Keratinocyte (primary cell): ENCODE results near the gene BNC2. TPM values are rescaled to one million over a fixed set of nuclear protein-coding genes. Genes with fewer than 3 reads are reported as not detected.

Experiments used
- DNase-seq: peaks from one replicate; pipeline ENCODE4 v3.0.0-alpha.2; 2011; ENCODE audit warnings: low read depth, missing footprints, low spot score
- FAIRE-seq: peaks from 2 replicates; lab custom pipeline; 2011; peaks lifted over from hg19 to GRCh38; lab: Jason Lieb, UNC
- H2AFZ ChIP-seq: 2 replicates; pipeline ENCODE4 v1.6.0; 2012; ENCODE audit warnings: low read length, control low read depth, inconsistent platforms; ENCODE audit not compliant: control insufficient read depth
- H3K27ac ChIP-seq: 2 replicates; pipeline ENCODE4 v1.5.1; 2011; ENCODE audit warnings: low read length; ENCODE audit not compliant: control insufficient read depth, insufficient read depth
- H3K27me3 ChIP-seq: 3 replicates; pipeline ENCODE4 v1.6.0; 2011; ENCODE audit warnings: low read length; ENCODE audit not compliant: control insufficient read depth, insufficient read depth; ENCODE audit errors: extremely low read depth
- H3K36me3 ChIP-seq, 2 experiments: 2 replicates in 1 of 2; 3 replicates in 1 of 2; pipeline ENCODE4 v1.5.1; 2011; ENCODE audit warnings: low read length in 2 of 2, mild to moderate bottlenecking in 1 of 2; ENCODE audit not compliant: control insufficient read depth in 2 of 2, insufficient read depth in 2 of 2; ENCODE audit errors: extremely low read depth in 1 of 2
- H3K4me1 ChIP-seq: 3 replicates; pipeline ENCODE4 v1.5.1; 2011; ENCODE audit warnings: low read length; ENCODE audit not compliant: control insufficient read depth, insufficient read depth; ENCODE audit errors: extremely low read depth
- H3K4me2 ChIP-seq: 3 replicates; pipeline ENCODE4 v1.6.0; 2011; ENCODE audit warnings: low read depth, low read length; ENCODE audit not compliant: control insufficient read depth, insufficient read depth; ENCODE audit errors: extremely low read depth
- H3K4me3 ChIP-seq, 3 experiments: fragments of 200-600 bp in 1 of 3; sonication (generic) in 1 of 3; 2 replicates in 2 of 3; 3 replicates in 1 of 3; pipeline ENCODE4 v1.5.1; 2011 to 2016; ENCODE audit warnings: low read length in 3 of 3, mild to moderate bottlenecking in 3 of 3, control low read depth in 2 of 3, inconsistent platforms in 1 of 3, low read depth in 1 of 3, mixed read lengths in 1 of 3, mixed run types in 1 of 3, moderate library complexity in 1 of 3; ENCODE audit not compliant: control insufficient read depth in 2 of 3, insufficient read depth in 2 of 3; ENCODE audit errors: extremely low read depth in 1 of 3
- H3K79me2 ChIP-seq: 2 replicates; pipeline ENCODE4 v1.6.0; 2012; ENCODE audit warnings: low read length; ENCODE audit not compliant: control insufficient read depth, insufficient read depth
- H3K9ac ChIP-seq: 3 replicates; pipeline ENCODE4 v1.6.0; 2011; ENCODE audit warnings: low read length; ENCODE audit not compliant: control insufficient read depth, insufficient read depth; ENCODE audit errors: extremely low read depth
- H3K9me1 ChIP-seq: 3 replicates; pipeline ENCODE4 v1.6.0; 2011; ENCODE audit warnings: low read length; ENCODE audit not compliant: control insufficient read depth, insufficient read depth; ENCODE audit errors: extremely low read depth
- H3K9me3 ChIP-seq: 2 replicates; pipeline ENCODE4 v1.5.1; 2012; ENCODE audit warnings: low read depth, low read length; ENCODE audit not compliant: control insufficient read depth
- H4K20me1 ChIP-seq: 3 replicates; pipeline ENCODE4 v1.6.0; 2011; ENCODE audit warnings: low read length; ENCODE audit not compliant: control insufficient read depth, insufficient read depth; ENCODE audit errors: extremely low read depth
- EZH2 ChIP-seq: IDR thresholded peaks from one replicate; pipeline ENCODE4 v1.6.1; 2012; ENCODE audit warnings: inconsistent platforms, mild to moderate bottlenecking, low read length, moderate library complexity
- dilution Hi-C: fragments of 300-500 bp; cut with MboI; formaldehyde crosslinking; loops from one replicate; pipeline ENCODE4 v1.7.0; 2020; ENCODE audit warnings: low sequenced_read_pairs; ENCODE audit not compliant: extremely low pct_ligation_motif_present
- polyA plus RNA-seq, 5 experiments: library from polyadenylated mRNA; depleted of rRNA in 3 of 5; stranded (reverse) in 3 of 5; stranded (forward) in 1 of 5; unstranded in 1 of 5; fragments of >200 nt; gene quantifications; 1 replicate in 1 of 5; 2 replicates in 3 of 5; 3 replicates in 1 of 5; pipeline versions ENCODE4 v1.2.1 to v1.2.3, GENCODE V29; 2011 to 2012; ENCODE audit warnings: missing spikeins in 2 of 5, low read depth in 1 of 5, low replicate concordance in 1 of 5
- TF ChIP-seq, protein P1 (sequence below), 3 experiments: IDR thresholded peaks in 1 of 3; conservative IDR thresholded peaks in 1 of 3; optimal IDR thresholded peaks in 1 of 3; 2 replicates in 2 of 3; 3 replicates in 1 of 3; pipeline versions ENCODE3 to v1.5.1; 2011; ENCODE audit warnings: low read length in 3 of 3, mild to moderate bottlenecking in 3 of 3, moderate library complexity in 2 of 3, control low read depth in 1 of 3, inconsistent platforms in 1 of 3; ENCODE audit not compliant: insufficient read depth in 2 of 3; ENCODE audit errors: extremely low read depth in 1 of 3

Gene BNC2
- polyA plus RNA-seq, 1 donor (not counting 4 experiments of a cell fraction or from before 2014, with no cell fraction given) = 1.1 TPM

DNA sequence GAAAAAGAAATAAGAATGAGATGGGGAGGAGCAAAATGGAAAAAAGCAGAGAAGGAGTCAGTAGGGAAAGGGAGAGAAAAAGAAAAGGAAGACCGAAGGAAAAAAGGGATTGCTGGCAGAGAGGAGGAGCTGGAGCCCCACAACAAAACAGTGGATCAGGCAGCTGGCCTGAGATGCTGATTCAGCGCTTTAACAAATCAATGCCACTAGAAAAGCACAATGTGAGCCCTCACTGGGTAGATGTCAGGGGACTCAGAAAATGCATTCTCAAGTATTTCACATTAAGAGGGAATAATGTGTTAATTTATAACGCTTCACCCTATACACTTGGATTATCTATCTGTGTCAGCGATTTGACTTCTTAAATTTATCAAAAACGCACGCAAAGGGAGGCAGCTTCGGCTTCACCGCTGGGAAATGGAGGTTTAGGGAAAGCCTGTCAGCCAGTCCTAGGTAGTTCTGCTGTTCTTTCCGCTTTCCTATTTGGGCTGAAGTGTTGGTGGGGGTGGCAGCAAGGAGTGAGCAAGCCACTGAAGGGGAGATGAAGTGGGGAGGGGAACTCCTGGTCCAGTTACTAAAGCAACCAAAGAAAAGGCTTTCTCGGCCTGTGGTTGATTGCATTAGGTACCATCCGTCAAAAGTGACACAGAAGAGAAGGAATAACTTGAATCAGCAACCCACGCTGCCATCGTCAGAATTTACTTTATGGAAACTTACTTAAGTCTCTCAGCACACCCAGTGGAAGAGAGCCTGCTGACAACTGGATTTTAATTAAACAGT lies 161.6 kb downstream of the BNC2 start:
- Histone ChIP-seq H3K4me2 (no peak overlapping the region), H3K9me3 (no peaks in the 10 kb centered on the region), H2AFZ (peak overlapping the region; percentile 81), H3K4me1 (peaks cover 15% of the 10 kb centered on the region), H3K4me3 (no peak overlapping the region), H3K36me3 (no peaks in the 10 kb centered on the region), H3K9me1 (no peaks in the 10 kb centered on the region), H3K27ac (no peak overlapping the region), H3K27me3 (no peaks in the 10 kb centered on the region), H4K20me1 (no peaks in the 10 kb centered on the region), H3K79me2 (no peaks in the 10 kb centered on the region), H3K9ac (no peak overlapping the region)
- dilution Hi-C loops = no loop called here
- FAIRE-seq (no peak), DNase-seq (no peak)
- TF ChIP-seq, protein P1, sequence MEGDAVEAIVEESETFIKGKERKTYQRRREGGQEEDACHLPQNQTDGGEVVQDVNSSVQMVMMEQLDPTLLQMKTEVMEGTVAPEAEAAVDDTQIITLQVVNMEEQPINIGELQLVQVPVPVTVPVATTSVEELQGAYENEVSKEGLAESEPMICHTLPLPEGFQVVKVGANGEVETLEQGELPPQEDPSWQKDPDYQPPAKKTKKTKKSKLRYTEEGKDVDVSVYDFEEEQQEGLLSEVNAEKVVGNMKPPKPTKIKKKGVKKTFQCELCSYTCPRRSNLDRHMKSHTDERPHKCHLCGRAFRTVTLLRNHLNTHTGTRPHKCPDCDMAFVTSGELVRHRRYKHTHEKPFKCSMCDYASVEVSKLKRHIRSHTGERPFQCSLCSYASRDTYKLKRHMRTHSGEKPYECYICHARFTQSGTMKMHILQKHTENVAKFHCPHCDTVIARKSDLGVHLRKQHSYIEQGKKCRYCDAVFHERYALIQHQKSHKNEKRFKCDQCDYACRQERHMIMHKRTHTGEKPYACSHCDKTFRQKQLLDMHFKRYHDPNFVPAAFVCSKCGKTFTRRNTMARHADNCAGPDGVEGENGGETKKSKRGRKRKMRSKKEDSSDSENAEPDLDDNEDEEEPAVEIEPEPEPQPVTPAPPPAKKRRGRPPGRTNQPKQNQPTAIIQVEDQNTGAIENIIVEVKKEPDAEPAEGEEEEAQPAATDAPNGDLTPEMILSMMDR (optimal IDR thresholded peaks at IDR 0.05 in 1 of 3, IDR thresholded peaks at IDR 0.05 in 1 of 3, conservative IDR thresholded peaks at IDR 0.05 in 1 of 3; ENCODE audit: extremely low read depth in 1 of 3, insufficient read depth in 2 of 3, low read length in 3 of 3) = no peak
- TF ChIP-seq EZH2 = no peak

DNA sequence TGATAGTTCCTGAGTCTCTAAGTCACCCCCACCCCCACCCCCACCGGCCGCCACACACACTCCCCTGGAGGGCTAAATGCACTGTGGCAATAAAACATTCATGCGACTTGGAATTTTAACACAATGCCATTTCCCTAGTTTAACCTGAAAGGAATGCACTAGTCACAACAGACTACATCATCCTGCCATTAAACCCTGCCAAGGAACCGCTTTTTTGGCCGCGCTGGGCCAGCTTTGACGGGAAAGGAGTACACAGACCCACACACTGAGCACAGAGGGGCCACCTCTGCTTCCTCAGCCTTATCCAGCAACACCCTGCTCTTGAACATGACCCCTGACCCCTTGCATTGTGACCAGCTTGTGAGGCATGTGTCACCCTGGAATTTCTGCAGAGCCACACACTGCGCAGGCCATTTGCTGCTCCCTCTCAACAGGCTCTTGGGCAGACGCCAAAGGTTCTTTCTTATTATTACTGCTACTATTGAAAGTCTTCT lies 165.3 kb downstream of the BNC2 start:
- no peaks in the 10 kb centered on the region for H3K27me3 ChIP-seq
- peak overlapping the region; percentile 13 for H3K27ac ChIP-seq
- no peaks in the 10 kb centered on the region for H3K9me3 ChIP-seq
- peak; percentile 84 for FAIRE-seq
- peak overlapping the region in 1 of 3 experiments; percentile 16 for H3K4me3 ChIP-seq
- no peak for DNase-seq
- peaks cover 15% of the 10 kb centered on the region for H3K4me1 ChIP-seq
- H3K4me2 ChIP-seq = peak overlapping the region; percentile 56
- dilution Hi-C loops = no loop called here
- peak overlapping the region; percentile 26 for H3K9ac ChIP-seq
- H4K20me1 ChIP-seq = no peaks in the 10 kb centered on the region
- TF ChIP-seq EZH2 = no peak
- TF ChIP-seq, protein P1 (optimal IDR thresholded peaks at IDR 0.05 in 1 of 3, IDR thresholded peaks at IDR 0.05 in 1 of 3, conservative IDR thresholded peaks at IDR 0.05 in 1 of 3; ENCODE audit: extremely low read depth in 1 of 3, insufficient read depth in 2 of 3, low read length in 3 of 3) = no peak
- no peaks in the 10 kb centered on the region for H3K36me3 ChIP-seq
- H3K9me1 ChIP-seq = no peaks in the 10 kb centered on the region
- H2AFZ ChIP-seq = peak overlapping the region; percentile 90
- H3K79me2 ChIP-seq = no peaks in the 10 kb centered on the region
